LNCaP clone FGC (cell line): ENCODE measurements around the gene EML6.

Source experiments
- DNase-seq: peaks from one replicate; pipeline ENCODE4 v3.0.0-alpha.2; 2011; ENCODE audit warnings: low read depth
- H3K4me3 ChIP-seq: 2 replicates; pipeline ENCODE4 v1.5.1; 2011; ENCODE audit warnings: mild to moderate bottlenecking, low read depth, low read length, control low read depth
- TF ChIP-seq, protein P1 (sequence below): IDR thresholded peaks from 2 replicates; pipeline ENCODE4 v1.5.1; 2012; ENCODE audit warnings: mild to moderate bottlenecking; ENCODE audit not compliant: control insufficient read depth, insufficient read depth; ENCODE audit errors: extremely low read depth

The EML6 gene

DNA sequence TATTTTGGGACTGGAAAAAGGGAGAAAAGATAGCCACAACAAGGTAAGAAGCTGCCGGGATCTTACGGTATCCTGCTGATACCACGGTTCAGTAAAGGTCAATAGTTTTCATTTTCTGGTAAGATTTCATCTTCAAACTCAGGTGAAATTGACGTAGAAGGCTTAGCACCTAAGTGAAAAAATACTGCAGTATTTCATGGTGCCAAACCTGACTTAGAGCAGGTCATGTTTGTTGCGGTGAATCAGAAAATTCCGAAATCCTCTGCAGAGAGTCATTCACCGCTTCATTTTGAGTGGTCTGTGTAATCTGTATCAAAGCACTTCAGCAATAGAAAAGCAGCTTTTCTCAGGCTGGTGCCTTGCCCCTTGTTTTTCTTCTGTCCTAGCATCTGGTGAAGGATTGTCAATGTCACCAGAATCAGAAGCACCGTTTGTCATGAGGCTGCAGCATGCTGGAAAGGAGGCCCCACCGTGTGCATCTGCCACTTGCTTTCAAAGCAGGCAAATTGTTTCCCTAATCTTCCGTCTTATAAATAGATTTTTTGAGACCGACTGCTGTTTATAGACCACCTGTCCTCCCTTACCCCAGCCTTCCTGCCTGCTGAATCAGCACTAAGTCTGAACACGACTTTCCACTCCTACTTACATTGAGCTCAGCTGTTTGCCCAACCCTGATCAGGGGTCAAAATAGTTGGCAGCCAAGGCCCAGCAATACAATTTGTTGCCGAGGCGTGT, 156.3 kb downstream of the EML6 start:
- TF ChIP-seq, protein P1, sequence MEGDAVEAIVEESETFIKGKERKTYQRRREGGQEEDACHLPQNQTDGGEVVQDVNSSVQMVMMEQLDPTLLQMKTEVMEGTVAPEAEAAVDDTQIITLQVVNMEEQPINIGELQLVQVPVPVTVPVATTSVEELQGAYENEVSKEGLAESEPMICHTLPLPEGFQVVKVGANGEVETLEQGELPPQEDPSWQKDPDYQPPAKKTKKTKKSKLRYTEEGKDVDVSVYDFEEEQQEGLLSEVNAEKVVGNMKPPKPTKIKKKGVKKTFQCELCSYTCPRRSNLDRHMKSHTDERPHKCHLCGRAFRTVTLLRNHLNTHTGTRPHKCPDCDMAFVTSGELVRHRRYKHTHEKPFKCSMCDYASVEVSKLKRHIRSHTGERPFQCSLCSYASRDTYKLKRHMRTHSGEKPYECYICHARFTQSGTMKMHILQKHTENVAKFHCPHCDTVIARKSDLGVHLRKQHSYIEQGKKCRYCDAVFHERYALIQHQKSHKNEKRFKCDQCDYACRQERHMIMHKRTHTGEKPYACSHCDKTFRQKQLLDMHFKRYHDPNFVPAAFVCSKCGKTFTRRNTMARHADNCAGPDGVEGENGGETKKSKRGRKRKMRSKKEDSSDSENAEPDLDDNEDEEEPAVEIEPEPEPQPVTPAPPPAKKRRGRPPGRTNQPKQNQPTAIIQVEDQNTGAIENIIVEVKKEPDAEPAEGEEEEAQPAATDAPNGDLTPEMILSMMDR: no peak
- no peak for DNase-seq
- H3K4me3 ChIP-seq: no peak overlapping the region

DNA sequence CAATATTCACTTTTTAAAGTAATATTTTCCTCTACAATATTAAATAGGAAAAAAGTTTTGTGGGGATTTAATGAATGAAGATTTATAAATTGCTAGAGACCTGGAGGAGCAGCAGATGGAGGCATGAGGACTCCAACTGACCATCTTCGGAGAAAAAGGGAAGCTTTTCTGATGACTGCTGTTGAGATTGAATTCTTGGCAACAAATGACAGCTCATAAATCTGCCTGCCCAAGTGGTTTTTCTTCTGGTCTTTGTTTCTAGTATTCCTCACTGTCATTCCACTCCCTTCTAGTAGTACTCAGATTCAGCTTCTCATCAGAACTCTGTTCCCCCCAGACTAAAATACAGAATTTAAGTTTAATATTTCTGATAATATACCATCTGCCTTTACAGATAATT, 157.0 kb downstream of the EML6 start:
- TF ChIP-seq, protein P1: no peak
- no peak overlapping the region for H3K4me3 ChIP-seq
- DNase-seq: no peak

DNA sequence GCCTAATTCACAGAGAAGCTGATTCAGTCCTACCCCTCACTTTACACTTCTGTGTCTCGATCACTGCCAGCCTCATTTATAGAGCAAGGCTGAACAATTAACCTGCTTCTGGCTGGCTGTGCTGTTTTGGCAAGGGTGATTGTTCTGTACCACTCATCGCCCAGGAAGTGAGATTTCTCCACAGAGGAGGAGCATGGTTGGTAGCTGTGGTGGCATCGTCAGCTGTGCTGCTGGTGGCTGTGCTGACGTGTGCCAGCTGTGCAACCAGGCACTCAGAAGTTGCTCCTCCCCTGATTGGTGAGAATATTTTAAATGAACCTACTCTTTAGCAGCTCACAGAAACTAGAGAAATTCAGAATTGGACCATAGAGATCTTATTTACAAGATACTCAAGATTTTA, 158.3 kb downstream of the EML6 start:
- DNase-seq: no peak
- TF ChIP-seq, protein P1: no peak

DNA sequence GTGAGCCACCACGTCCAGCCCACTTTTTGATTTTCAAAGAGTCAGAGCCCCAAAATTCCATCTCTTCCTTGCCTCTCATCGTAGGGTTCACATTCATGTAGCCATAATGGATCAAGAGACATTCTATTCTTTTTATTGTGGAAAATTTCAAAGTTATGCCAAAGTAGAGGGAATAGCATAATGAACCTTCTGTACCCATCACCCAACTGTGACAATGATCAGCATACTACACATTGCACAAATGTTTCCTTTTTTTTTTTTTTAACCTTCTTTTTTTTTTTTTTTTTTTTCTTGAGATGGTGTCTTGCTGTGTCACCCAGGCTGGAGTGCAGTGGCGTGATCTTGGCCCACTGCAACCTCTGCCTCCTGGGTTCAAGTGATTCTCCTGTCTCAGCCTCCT, 162.4 kb downstream of the EML6 start:
- no peak overlapping the region for H3K4me3 ChIP-seq
- DNase-seq: no peak
- TF ChIP-seq, protein P1: no peak

More for the DNA sequence above, 158.3 kb downstream of the EML6 start:
- H3K4me3 ChIP-seq: no peak overlapping the region

DNA sequence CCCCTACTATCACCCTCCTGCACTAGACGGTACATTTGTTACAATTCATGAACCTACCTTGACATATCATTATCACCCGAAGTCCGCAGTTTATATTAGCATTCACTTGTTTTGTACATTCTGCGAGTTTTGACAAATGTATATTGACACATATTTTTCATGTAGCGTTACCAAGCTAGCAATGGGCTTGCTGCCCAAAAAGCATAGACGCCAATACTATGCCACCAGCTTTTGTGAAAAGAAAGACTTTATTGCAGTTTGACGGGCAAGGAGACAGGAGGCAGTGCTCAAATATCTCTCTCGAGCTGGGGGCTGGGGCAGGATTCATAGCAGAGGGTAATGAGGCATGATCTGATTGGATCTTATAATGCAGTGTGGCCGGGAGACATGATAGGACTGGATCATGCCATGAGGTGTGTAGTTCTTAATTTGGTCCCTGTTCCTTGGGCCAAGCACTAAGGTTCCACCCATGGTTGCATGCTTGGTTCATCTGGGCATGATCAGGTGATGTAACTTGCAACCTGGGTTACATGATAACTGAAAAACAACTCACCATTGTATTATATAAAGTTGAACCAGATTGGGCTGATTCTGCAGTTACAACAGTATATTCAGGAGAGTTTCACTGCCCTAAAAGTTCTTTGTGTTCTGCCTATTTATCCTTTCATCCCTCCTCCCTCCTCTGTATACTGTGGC, 164.5 kb downstream of the EML6 start:
- no peak for DNase-seq
- TF ChIP-seq, protein P1: no peak
- H3K4me3 ChIP-seq: no peak overlapping the region

DNA sequence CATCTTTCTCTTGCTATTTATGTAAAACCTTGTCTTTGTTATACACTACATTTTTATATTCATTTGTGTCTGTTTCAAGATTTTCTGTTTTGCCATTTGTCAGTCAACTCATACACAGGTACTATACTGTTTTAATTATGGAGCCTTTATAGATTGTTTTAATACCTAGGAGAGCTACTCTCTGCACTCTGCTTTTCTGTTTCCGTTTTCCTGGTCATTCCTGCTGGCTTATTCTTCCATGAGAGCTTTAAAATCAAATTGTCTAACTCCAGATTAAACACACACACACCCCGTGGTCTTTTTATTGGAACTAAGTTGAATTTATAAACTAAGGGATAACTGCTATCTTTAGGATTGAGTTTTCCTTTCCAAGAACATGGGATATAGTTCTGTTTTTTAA, 165.6 kb downstream of the EML6 start:
- TF ChIP-seq, protein P1: no peak
- no peak overlapping the region for H3K4me3 ChIP-seq
- no peak for DNase-seq
